Gastrocnemius medialis (tissue), 4 donors: ENCODE results near the gene C10orf120. TPM values are rescaled to one million over a fixed set of nuclear protein-coding genes. Genes with fewer than 3 reads are reported as not detected.

Experiments used
- ATAC-seq, 2 donors: fragments of 150-250 bp; one replicate each; pipeline ENCODE4 v1.9.1; 2016
- DNase-seq, 2 donors: peaks; one replicate each; pipeline ENCODE4 v3.0.0-alpha.2; 2019
- H3K27ac ChIP-seq, 4 donors: fragments of 200-600 bp; sonication (generic); 1 replicate in 1 of 4; 2 replicates in 3 of 4; pipeline ENCODE4 v1.5.1; 2016 to 2018; ENCODE audit warnings: mild to moderate bottlenecking in 2 of 4, moderate library complexity in 1 of 4
- H3K27me3 ChIP-seq, 3 donors: fragments of 200-600 bp; sonication (generic) in 2 of 3; 1 replicate in 1 of 3; 2 replicates in 2 of 3; pipeline versions ENCODE4 v1.5.1 to v1.6.0; 2016 to 2019; ENCODE audit warnings: mild to moderate bottlenecking in 1 of 3, moderate library complexity in 1 of 3
- H3K36me3 ChIP-seq, 2 donors: fragments of 200-600 bp; sonication (generic) in 1 of 2; one replicate each; pipeline ENCODE4 v1.5.1; 2017 to 2018
- H3K4me1 ChIP-seq, 2 donors: fragments of 200-600 bp; sonication (generic) in 1 of 2; one replicate each; pipeline ENCODE4 v1.5.1; 2016 to 2017; ENCODE audit warnings: mild to moderate bottlenecking in 2 of 2
- H3K4me3 ChIP-seq, 4 donors: fragments of 200-600 bp; sonication (generic) in 3 of 4; 1 replicate in 1 of 4; 2 replicates in 3 of 4; pipeline ENCODE4 v1.5.1; 2016 to 2019; ENCODE audit warnings: mild to moderate bottlenecking in 2 of 4
- H3K9me3 ChIP-seq, 3 donors: fragments of 200-600 bp; sonication (generic) in 2 of 3; 1 replicate in 1 of 3; 2 replicates in 2 of 3; pipeline ENCODE4 v1.5.1; 2016 to 2019
- CTCF ChIP-seq, 5 experiments: fragments of 450-650 bp in 3 of 5; fragments of 200-600 bp in 2 of 5; sonication (generic) in 2 of 5; IDR thresholded peaks in 4 of 5; conservative IDR thresholded peaks in 1 of 5; 1 replicate in 4 of 5; 2 replicates in 1 of 5; pipeline ENCODE4 v1.5.1; 2016 to 2019; ENCODE audit warnings: antibody characterized with exemption in 5 of 5, mild to moderate bottlenecking in 3 of 5, moderate library complexity in 3 of 5
- POLR2A ChIP-seq, 2 donors: fragments of 450-650 bp; IDR thresholded peaks; one replicate each; pipeline ENCODE4 v1.6.1; 2017; ENCODE audit warnings: antibody characterized with exemption in 2 of 2, mild to moderate bottlenecking in 2 of 2, moderate library complexity in 2 of 2
- in situ Hi-C, 4 donors: fragments of 200-750 bp; cut with MboI; loops; one replicate each; pipeline versions ENCODE4 v1.15.0 to v1.8.0; 2017; ENCODE audit warnings: low sequenced_read_pairs in 4 of 4
- intact Hi-C: fragments of 100-400 bp; cut with DNase I; formaldehyde crosslinking; loops from one replicate; pipeline ENCODE4 v1.15.1; 2023; ENCODE audit warnings: low total_unique reads
- total RNA-seq, 4 donors: library from RNA; depleted of rRNA; stranded (reverse); fragments of >200 nt; gene quantifications; one replicate each; pipeline versions ENCODE4 v1.1.0 to v1.2.3, GENCODE V29; 2016

The C10orf120 gene
- total RNA-seq, 4 donors from 2014 or later: not detected

- no peak overlapping the region for H3K4me3 ChIP-seq
- in situ Hi-C loops: no loop called here
- TF ChIP-seq POLR2A (IDR thresholded peaks at IDR 0.05): no peak
- TF ChIP-seq CTCF (IDR thresholded peaks at IDR 0.05 in 4 of 5, conservative IDR thresholded peaks at IDR 0.05 in 1 of 5): no peak
- DNase-seq (no peak), ATAC-seq (no peak)
- H3K27ac ChIP-seq: no peak overlapping the region
- no peaks in the 10 kb centered on the region for H3K9me3 ChIP-seq
- no peaks in the 10 kb centered on the region for H3K36me3 ChIP-seq
- H3K27me3 ChIP-seq: peaks cover 0 to 5% (median 0%) of the 10 kb centered on the region in 3 donors
- intact Hi-C loops: no loop called here
- H3K4me1 ChIP-seq: no peaks in the 10 kb centered on the region
These were observed 7.9 kb upstream of the C10orf120 start for GRCh38 chr10:122707535-122707934.

- Histone ChIP-seq H3K4me1 (no peaks in the 10 kb centered on the region), H3K27me3 (peaks cover 0 to 5% (median 0%) of the 10 kb centered on the region in 3 donors), H3K9me3 (no peaks in the 10 kb centered on the region), H3K36me3 (no peaks in the 10 kb centered on the region), H3K27ac (no peak overlapping the region), H3K4me3 (no peak overlapping the region)
- DNase-seq (no peak), ATAC-seq (no peak)
- no peak for TF ChIP-seq POLR2A (IDR thresholded peaks at IDR 0.05)
- no peak for TF ChIP-seq CTCF (IDR thresholded peaks at IDR 0.05 in 4 of 5, conservative IDR thresholded peaks at IDR 0.05 in 1 of 5)
- in situ Hi-C loops (no loop called here), intact Hi-C loops (no loop called here)
These were observed 7.3 kb upstream of the C10orf120 start for GRCh38 chr10:122706947-122707346.

GRCh38 chr10:122706467-122706866, 6.8 kb upstream of the C10orf120 start:
- no peaks in the 10 kb centered on the region for H3K4me1 ChIP-seq
- H3K4me3 ChIP-seq: no peak overlapping the region
- intact Hi-C loops: no loop called here
- DNase-seq (no peak), ATAC-seq (no peak)
- H3K27ac ChIP-seq: no peak overlapping the region
- no peaks in the 10 kb centered on the region for H3K9me3 ChIP-seq
- TF ChIP-seq CTCF (IDR thresholded peaks at IDR 0.05 in 4 of 5, conservative IDR thresholded peaks at IDR 0.05 in 1 of 5) (no peak), POLR2A (IDR thresholded peaks at IDR 0.05) (no peak)
- no peaks in the 10 kb centered on the region for H3K36me3 ChIP-seq
- in situ Hi-C loops: no loop called here
- peaks cover 0 to 3% (median 0%) of the 10 kb centered on the region in 3 donors for H3K27me3 ChIP-seq

GRCh38 chr10:122703483-122704448, 4.1 kb upstream of the C10orf120 start:
- TF ChIP-seq CTCF (IDR thresholded peaks at IDR 0.05 in 4 of 5, conservative IDR thresholded peaks at IDR 0.05 in 1 of 5) (peak; percentile 37 to 70 (median 57)), POLR2A (IDR thresholded peaks at IDR 0.05) (no peak)
- no peaks in the 10 kb centered on the region for H3K36me3 ChIP-seq
- DNase-seq: peak; percentile 13 to 28
- intact Hi-C loops: loop anchor here (5.0 kb wide), 1 partner anchor 406 kb away; no protein-coding TSS in a partner anchor
- H3K27me3 ChIP-seq: no peaks in the 10 kb centered on the region
- no peak overlapping the region for H3K4me3 ChIP-seq
- no peaks in the 10 kb centered on the region for H3K4me1 ChIP-seq
- H3K9me3 ChIP-seq: no peaks in the 10 kb centered on the region
- ATAC-seq: peak in 1 of 2 donors; percentile 77
- in situ Hi-C loops: no loop called here
- no peak overlapping the region for H3K27ac ChIP-seq
